Upper lobe of right lung (tissue), 1 donor: Measurements from ENCODE around the gene ZFHX3. TPM values are rescaled to one million over a fixed set of nuclear protein-coding genes. Genes with fewer than 3 reads are reported as not detected.

Experiments
- ATAC-seq: fragments of 200-7000 bp; cut with Tn5 transposase; one replicate; pipeline ENCODE4 v1.9.1; 2020; ENCODE audit warnings: mild to moderate bottlenecking, moderate library complexity
- DNase-seq: peaks from one replicate; pipeline ENCODE4 v3.0.0-alpha.2; 2020
- H3K27ac ChIP-seq: fragments of 200-600 bp; one replicate; pipeline ENCODE4 v1.8.0; 2022
- H3K27me3 ChIP-seq: fragments of 200-600 bp; one replicate; pipeline ENCODE4 v1.8.0; 2022; ENCODE audit warnings: mild to moderate bottlenecking
- H3K36me3 ChIP-seq: fragments of 200-600 bp; one replicate; pipeline ENCODE4 v1.8.0; 2022
- H3K4me1 ChIP-seq: fragments of 200-600 bp; one replicate; pipeline ENCODE4 v1.8.0; 2022
- H3K4me3 ChIP-seq: fragments of 200-600 bp; one replicate; pipeline ENCODE4 v1.8.0; 2022; ENCODE audit warnings: mild to moderate bottlenecking
- H3K9me3 ChIP-seq: fragments of 200-600 bp; one replicate; pipeline ENCODE4 v1.8.0; 2022
- CTCF ChIP-seq: fragments of 200-600 bp; IDR thresholded peaks from one replicate; pipeline ENCODE4 v1.8.0; 2022; ENCODE audit warnings: antibody characterized with exemption
- intact Hi-C: fragments of 100-400 bp; cut with DNase I; formaldehyde crosslinking; loops from one replicate; pipeline ENCODE4 v1.11.0; 2022
- total RNA-seq: library from RNA; stranded (reverse); fragmentation: NEBNext Ultra II Directional; extraction: Animal tissue kit (Norgen Biotek cat#: 25700); gene quantifications from one replicate; pipeline ENCODE4 v1.2.1, GENCODE V29; 2021
- donor health status: DM: no; HTN: yes; CAD: no; lungs with severe emphysema.

ZFHX3 gene
- total RNA-seq, 1 donor from 2014 or later, result 29.0 TPM

GRCh38 chr16:72878301-72879269, 169.3 kb downstream of the ZFHX3 start:
- Histone ChIP-seq H3K36me3 (no peaks in the 10 kb centered on the region), H3K9me3 (no peaks in the 10 kb centered on the region), H3K27ac (no peak overlapping the region), H3K27me3 (no peaks in the 10 kb centered on the region), H3K4me3 (no peak overlapping the region), H3K4me1 (peaks cover 34% of the 10 kb centered on the region)
- DNase-seq (no peak), ATAC-seq (no peak)
- intact Hi-C loops, result no loop called here
- TF ChIP-seq CTCF, result no peak

- ATAC-seq (peak; percentile 62), DNase-seq (no peak)
- H3K27ac ChIP-seq, result no peak overlapping the region
- H3K4me1 ChIP-seq, result peaks cover 34% of the 10 kb centered on the region
- intact Hi-C loops, result no loop called here
- H3K36me3 ChIP-seq, result no peaks in the 10 kb centered on the region
- no peak overlapping the region for H3K4me3 ChIP-seq
- TF ChIP-seq CTCF, result no peak
- no peaks in the 10 kb centered on the region for H3K9me3 ChIP-seq
- H3K27me3 ChIP-seq, result no peaks in the 10 kb centered on the region
These were observed 170.4 kb downstream of the ZFHX3 start for GRCh38 chr16:72877374-72878028.

- H3K27me3 ChIP-seq, result no peaks in the 10 kb centered on the region
- peaks cover 34% of the 10 kb centered on the region for H3K4me1 ChIP-seq
- no peak overlapping the region for H3K4me3 ChIP-seq
- H3K9me3 ChIP-seq, result no peaks in the 10 kb centered on the region
- DNase-seq (no peak), ATAC-seq (no peak)
- no peaks in the 10 kb centered on the region for H3K36me3 ChIP-seq
- intact Hi-C loops, result no loop called here
- H3K27ac ChIP-seq, result no peak overlapping the region
- TF ChIP-seq CTCF, result no peak
These were observed 171.0 kb downstream of the ZFHX3 start for GRCh38 chr16:72876981-72877373.

GRCh38 chr16:72876221-72876620, 171.7 kb downstream of the ZFHX3 start:
- no peaks in the 10 kb centered on the region for H3K36me3 ChIP-seq
- no peak overlapping the region for H3K27ac ChIP-seq
- ATAC-seq (peak; percentile 84), DNase-seq (peak; percentile 72)
- TF ChIP-seq CTCF, result no peak
- H3K4me1 ChIP-seq, result peaks cover 34% of the 10 kb centered on the region
- no peaks in the 10 kb centered on the region for H3K27me3 ChIP-seq
- H3K4me3 ChIP-seq, result no peak overlapping the region
- no peaks in the 10 kb centered on the region for H3K9me3 ChIP-seq
- intact Hi-C loops, result no loop called here

GRCh38 chr16:72875291-72876031, 172.5 kb downstream of the ZFHX3 start:
- no peak overlapping the region for H3K4me3 ChIP-seq
- intact Hi-C loops, result no loop called here
- H3K4me1 ChIP-seq, result peaks cover 34% of the 10 kb centered on the region
- no peak for TF ChIP-seq CTCF
- DNase-seq (no peak), ATAC-seq (peak; percentile 41)
- no peaks in the 10 kb centered on the region for H3K36me3 ChIP-seq
- no peaks in the 10 kb centered on the region for H3K9me3 ChIP-seq
- no peak overlapping the region for H3K27ac ChIP-seq
- H3K27me3 ChIP-seq, result no peaks in the 10 kb centered on the region
